ENCODE results near the gene TREML2. TPM values are rescaled to one million over a fixed set of nuclear protein-coding genes. Genes with fewer than 3 reads are reported as not detected.

TREML2 gene
- total RNA-seq, 3 donors from 2014 or later (not counting 1 experiment from before 2014, with no cell fraction given), result 0.75 to 3.0 (median 1.0) TPM

DNA sequence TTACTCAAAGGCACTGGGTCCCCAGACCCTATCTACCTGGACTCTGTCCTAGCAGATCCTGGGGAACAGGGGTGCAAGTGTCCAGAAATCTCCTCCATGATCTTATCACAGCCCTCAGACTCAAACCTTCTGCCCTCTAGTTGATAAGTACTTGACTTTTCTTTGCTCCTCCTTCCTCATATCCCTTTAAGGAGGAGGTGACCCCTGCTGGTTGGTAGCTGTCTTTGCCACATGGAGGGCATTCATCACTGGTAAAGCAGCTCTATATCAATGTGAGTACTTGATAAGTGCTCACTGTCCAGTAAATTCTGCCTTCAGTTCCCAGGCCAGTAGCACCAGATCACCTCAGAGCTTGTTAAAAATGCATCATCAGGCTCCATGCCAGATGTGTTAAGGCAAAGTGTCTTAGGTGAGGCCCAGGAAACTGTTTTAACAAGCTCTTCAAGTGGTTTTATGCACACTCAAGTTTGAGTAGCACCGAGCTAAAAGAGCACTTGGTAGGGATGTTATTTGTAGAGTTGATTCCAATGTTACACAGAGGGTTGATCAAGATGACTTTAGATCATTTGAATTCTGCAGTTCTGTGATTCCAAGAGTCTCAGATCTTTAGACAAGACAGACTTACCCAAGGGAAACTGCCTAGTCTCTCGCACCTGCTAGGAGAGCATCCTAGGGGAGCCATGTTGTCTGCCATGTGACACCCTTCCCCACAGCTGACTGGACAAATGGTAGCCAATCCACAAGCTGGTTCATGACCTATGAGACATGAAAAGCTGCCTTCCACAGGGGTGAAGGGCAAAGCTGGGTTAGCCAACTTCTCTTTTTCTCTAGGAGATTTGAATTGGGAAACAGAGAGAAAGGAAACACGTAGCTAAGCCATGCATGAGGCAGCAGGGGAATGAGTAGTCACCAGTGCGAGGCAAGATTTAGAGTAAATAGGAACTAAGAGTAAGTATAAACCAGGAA lies 18.6 kb downstream of the TREML2 start:
- H3K4me3 Mint-ChIP-seq, result no peak overlapping the region
- H3K36me3 Mint-ChIP-seq, result no peaks in the 10 kb centered on the region
- TF ChIP-seq CTCF (IDR thresholded peaks at IDR 0.05), result peak; percentile 71
- peaks cover 2 to 8% of the 10 kb centered on the region in 2 donors for H3K27me3 Mint-ChIP-seq (ENCODE audit: low read depth in 2 of 2)
- no peaks in the 10 kb centered on the region for H3K9me3 ChIP-seq (ENCODE audit: control insufficient read depth, insufficient read depth, low read length)
- intact Hi-C loops (cut with micrococcal nuclease), result loop anchor here (5.0 kb wide), 1 partner anchor 175 kb away; no protein-coding TSS in a partner anchor
- WGBS (ENCODE audit: insufficient coverage), result 52% methylated on average over 4 of the region's 4 CpGs
- DNase-seq (peak in 1 of 2 donors; percentile 78), ATAC-seq (peak; percentile 84 to 99 (median 95))
- H3K4me1 ChIP-seq (ENCODE audit: control insufficient read depth, insufficient read depth, low read length), result peaks cover 21% of the 10 kb centered on the region
- peaks cover 3% of the 10 kb centered on the region for H3K27me3 ChIP-seq (ENCODE audit: control insufficient read depth, insufficient read depth, low read length)
- H3K27ac Mint-ChIP-seq, result peak overlapping the region in 1 of 2 donors; percentile 71
- H3K27ac ChIP-seq (ENCODE audit: low read length), result peak overlapping the region; percentile 12
- H3K4me1 Mint-ChIP-seq, result peaks cover 9 to 22% of the 10 kb centered on the region in 2 donors
- no peaks in the 10 kb centered on the region for H3K36me3 ChIP-seq (ENCODE audit: control insufficient read depth, insufficient read depth, low read length)
- no peak overlapping the region for H3K4me3 ChIP-seq (ENCODE audit: low read length)
- no peaks in the 10 kb centered on the region for H3K9me3 Mint-ChIP-seq

GRCh38 chr6:41181566-41181965 lies 19.4 kb downstream of the TREML2 start:
- Histone ChIP-seq H3K27me3 (ENCODE audit: control insufficient read depth, insufficient read depth, low read length) (peaks cover 3% of the 10 kb centered on the region), H3K4me1 (ENCODE audit: control insufficient read depth, insufficient read depth, low read length) (peaks cover 21% of the 10 kb centered on the region), H3K36me3 (ENCODE audit: control insufficient read depth, insufficient read depth, low read length) (no peaks in the 10 kb centered on the region), H3K9me3 (ENCODE audit: control insufficient read depth, insufficient read depth, low read length) (no peaks in the 10 kb centered on the region), H3K27ac (ENCODE audit: low read length) (no peak overlapping the region), H3K4me3 (ENCODE audit: low read length) (no peak overlapping the region)
- DNase-seq (no peak), ATAC-seq (no peak)
- TF ChIP-seq CTCF (IDR thresholded peaks at IDR 0.05), result no peak
- no peak overlapping the region for H3K27ac Mint-ChIP-seq
- H3K27me3 Mint-ChIP-seq (ENCODE audit: low read depth in 2 of 2), result peaks cover 8 to 12% of the 10 kb centered on the region in 2 donors
- H3K36me3 Mint-ChIP-seq, result no peaks in the 10 kb centered on the region
- intact Hi-C loops (cut with micrococcal nuclease), result loop anchor here (5.0 kb wide), 1 partner anchor 174 kb away; no protein-coding TSS in a partner anchor
- H3K9me3 Mint-ChIP-seq, result no peaks in the 10 kb centered on the region
- H3K4me3 Mint-ChIP-seq, result no peak overlapping the region
- H3K4me1 Mint-ChIP-seq, result peaks cover 9 to 25% of the 10 kb centered on the region in 2 donors
- WGBS (ENCODE audit: insufficient coverage), result 60% methylated on average over 1 of the region's 1 CpG

DNA sequence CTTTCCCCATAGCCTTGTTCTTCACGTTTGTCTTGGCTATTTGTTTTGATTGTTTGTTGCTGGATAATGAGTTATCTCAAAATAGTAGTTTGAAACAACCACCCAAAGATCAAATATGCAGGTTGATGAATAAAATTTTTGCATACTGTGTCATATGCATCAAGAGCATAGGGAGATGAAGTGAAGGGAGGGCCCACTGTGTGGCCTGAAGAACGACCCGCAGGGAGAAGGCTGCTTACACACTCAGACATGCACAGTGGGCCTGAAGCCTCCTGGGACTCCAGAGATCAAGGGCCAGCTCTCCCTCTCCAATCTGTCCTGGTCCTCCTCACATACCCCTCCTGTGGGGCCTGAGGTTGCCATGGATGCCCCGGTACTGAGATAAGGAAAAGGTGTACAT lies 21.8 kb downstream of the TREML2 start:
- no peak for TF ChIP-seq CTCF (IDR thresholded peaks at IDR 0.05)
- intact Hi-C loops (cut with micrococcal nuclease), result no loop called here
- Histone ChIP-seq H3K4me1 (ENCODE audit: control insufficient read depth, insufficient read depth, low read length) (peaks cover 11% of the 10 kb centered on the region), H3K27me3 (ENCODE audit: control insufficient read depth, insufficient read depth, low read length) (peaks cover 3% of the 10 kb centered on the region), H3K36me3 (ENCODE audit: control insufficient read depth, insufficient read depth, low read length) (no peaks in the 10 kb centered on the region), H3K4me3 (ENCODE audit: low read length) (no peak overlapping the region), H3K27ac (ENCODE audit: low read length) (no peak overlapping the region), H3K9me3 (ENCODE audit: control insufficient read depth, insufficient read depth, low read length) (no peaks in the 10 kb centered on the region)
- Mint-ChIP-seq H3K36me3 (no peaks in the 10 kb centered on the region), H3K4me1 (peaks cover 9 to 17% of the 10 kb centered on the region in 2 donors), H3K27ac (no peak overlapping the region), H3K9me3 (no peaks in the 10 kb centered on the region), H3K4me3 (no peak overlapping the region), H3K27me3 (ENCODE audit: low read depth in 2 of 2) (peaks cover 18 to 24% of the 10 kb centered on the region in 2 donors)
- 95% methylated on average over 3 of the region's 4 CpGs for WGBS (ENCODE audit: insufficient coverage)
- ATAC-seq, result no peak
- no peak for DNase-seq

Data from natural killer cell (primary cell).